Fibroblast of lung (primary cell): ENCODE measurements around the gene CEACAM5. TPM values are rescaled to one million over a fixed set of nuclear protein-coding genes. Genes with fewer than 3 reads are reported as not detected.

Source experiments
- DNase-seq, 2 donors: peaks; one replicate each; pipeline versions ENCODE4 v3.0.0 to v3.0.0-alpha.2; 2010; ENCODE audit warnings: low read depth in 2 of 2
- H2AFZ ChIP-seq: 2 replicates; pipeline ENCODE4 v1.5.1; 2012; ENCODE audit warnings: low read length, control low read depth, inconsistent platforms
- H3K27ac ChIP-seq: 2 replicates; pipeline ENCODE4 v1.5.1; 2011; ENCODE audit warnings: low read length, control low read depth; ENCODE audit not compliant: insufficient read depth
- H3K27me3 ChIP-seq: 2 replicates; pipeline ENCODE4 v1.5.1; 2011; ENCODE audit warnings: mild to moderate bottlenecking, low read length; ENCODE audit not compliant: control insufficient read depth, insufficient read depth
- H3K36me3 ChIP-seq: 2 replicates; pipeline ENCODE4 v1.5.1; 2011; ENCODE audit warnings: low read length; ENCODE audit not compliant: control insufficient read depth, insufficient read depth
- H3K4me1 ChIP-seq: 2 replicates; pipeline ENCODE4 v1.5.1; 2011; ENCODE audit warnings: low read length; ENCODE audit not compliant: control insufficient read depth, insufficient read depth; ENCODE audit errors: extremely low read depth
- H3K4me2 ChIP-seq: 2 replicates; pipeline ENCODE4 v1.5.1; 2011; ENCODE audit warnings: low read length, control low read depth; ENCODE audit not compliant: insufficient read depth; ENCODE audit errors: extremely low read depth
- H3K4me3 ChIP-seq, 4 experiments: fragments of 200-600 bp in 1 of 4; sonication (generic) in 1 of 4; replicated peaks in 1 of 4; 2 replicates each; pipeline ENCODE4 v1.5.1; 2011 to 2016; ENCODE audit warnings: low read length in 4 of 4, low read depth in 3 of 4, mild to moderate bottlenecking in 3 of 4, control low read depth in 2 of 4, inconsistent platforms in 1 of 4, mixed read lengths in 1 of 4; ENCODE audit not compliant: insufficient read depth in 1 of 4; ENCODE audit errors: control extremely low read depth in 1 of 4
- H3K79me2 ChIP-seq: 2 replicates; pipeline ENCODE4 v1.5.1; 2012; ENCODE audit warnings: mild to moderate bottlenecking, low read length, inconsistent platforms; ENCODE audit not compliant: control insufficient read depth, insufficient read depth
- H3K9ac ChIP-seq: 2 replicates; pipeline ENCODE4 v1.5.1; 2011; ENCODE audit warnings: mild to moderate bottlenecking, low read length, control low read depth; ENCODE audit not compliant: insufficient read depth
- H3K9me3 ChIP-seq: 2 replicates; pipeline ENCODE4 v1.5.1; 2012; ENCODE audit warnings: low read depth, low read length; ENCODE audit not compliant: control insufficient read depth, insufficient read depth
- H4K20me1 ChIP-seq: 2 replicates; pipeline ENCODE4 v1.5.1; 2011; ENCODE audit warnings: low read length; ENCODE audit not compliant: control insufficient read depth, insufficient read depth; ENCODE audit errors: extremely low read depth
- EZH2 ChIP-seq: IDR thresholded peaks from 2 replicates; pipeline ENCODE4 v1.5.1; 2012; ENCODE audit warnings: low read length, control low read depth, mild to moderate bottlenecking; ENCODE audit errors: missing control alignments
- polyA plus RNA-seq, 2 donors: library from polyadenylated mRNA; depleted of rRNA in 1 of 2; stranded (reverse) in 1 of 2; unstranded in 1 of 2; fragments of >200 nt; gene quantifications; 2 replicates each; pipeline ENCODE4 v1.2.1, GENCODE V29; 2011 to 2012; ENCODE audit warnings: missing spikeins in 1 of 2
- total RNA-seq: library from RNA; depleted of rRNA; stranded (reverse); fragments of >200 nt; gene quantifications from 2 replicates; pipeline ENCODE4 v1.2.1, GENCODE V29; 2014
- TF ChIP-seq, protein P1 (sequence below), 2 donors: IDR thresholded peaks in 1 of 2; conservative IDR thresholded peaks in 1 of 2; 1 replicate in 1 of 2; 2 replicates in 1 of 2; pipeline ENCODE4 v1.5.1; 2011 to 2012; ENCODE audit warnings: low read length in 2 of 2, control low read depth in 1 of 2, inconsistent platforms in 1 of 2, low read depth in 1 of 2, mild to moderate bottlenecking in 1 of 2

The CEACAM5 gene
- total and polyA plus RNA-seq, 2 donors (not counting 1 experiment from before 2014, with no cell fraction given), result not detected

DNA sequence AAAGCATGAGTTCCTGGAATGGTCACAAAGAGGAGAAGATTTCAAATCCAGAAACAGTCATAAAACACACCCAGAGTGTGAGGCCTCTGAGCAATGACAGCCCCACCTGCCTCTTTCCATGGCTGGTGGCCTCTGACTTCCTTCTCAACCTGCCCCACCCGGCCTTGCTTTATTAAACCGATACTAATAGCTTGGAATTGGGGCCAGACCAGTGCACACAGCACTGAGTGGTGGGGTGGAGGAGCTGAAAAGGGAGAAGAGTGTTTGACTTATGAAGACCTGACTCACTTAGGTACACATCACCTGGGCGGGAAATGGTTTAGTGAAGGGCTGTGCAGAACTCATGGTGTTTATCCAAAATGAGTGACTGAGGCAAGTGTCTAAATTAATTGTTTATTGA, 26.2 kb downstream of the CEACAM5 start:
- no peak overlapping the region for H2AFZ ChIP-seq
- no peak for TF ChIP-seq EZH2
- TF ChIP-seq, protein P1, sequence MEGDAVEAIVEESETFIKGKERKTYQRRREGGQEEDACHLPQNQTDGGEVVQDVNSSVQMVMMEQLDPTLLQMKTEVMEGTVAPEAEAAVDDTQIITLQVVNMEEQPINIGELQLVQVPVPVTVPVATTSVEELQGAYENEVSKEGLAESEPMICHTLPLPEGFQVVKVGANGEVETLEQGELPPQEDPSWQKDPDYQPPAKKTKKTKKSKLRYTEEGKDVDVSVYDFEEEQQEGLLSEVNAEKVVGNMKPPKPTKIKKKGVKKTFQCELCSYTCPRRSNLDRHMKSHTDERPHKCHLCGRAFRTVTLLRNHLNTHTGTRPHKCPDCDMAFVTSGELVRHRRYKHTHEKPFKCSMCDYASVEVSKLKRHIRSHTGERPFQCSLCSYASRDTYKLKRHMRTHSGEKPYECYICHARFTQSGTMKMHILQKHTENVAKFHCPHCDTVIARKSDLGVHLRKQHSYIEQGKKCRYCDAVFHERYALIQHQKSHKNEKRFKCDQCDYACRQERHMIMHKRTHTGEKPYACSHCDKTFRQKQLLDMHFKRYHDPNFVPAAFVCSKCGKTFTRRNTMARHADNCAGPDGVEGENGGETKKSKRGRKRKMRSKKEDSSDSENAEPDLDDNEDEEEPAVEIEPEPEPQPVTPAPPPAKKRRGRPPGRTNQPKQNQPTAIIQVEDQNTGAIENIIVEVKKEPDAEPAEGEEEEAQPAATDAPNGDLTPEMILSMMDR (conservative IDR thresholded peaks at IDR 0.05 in 1 of 2, IDR thresholded peaks at IDR 0.05 in 1 of 2; ENCODE audit: low read depth in 1 of 2, low read length in 2 of 2), result no peak
- H3K4me2 ChIP-seq, result no peak overlapping the region
- H3K27ac ChIP-seq, result no peak overlapping the region
- no peaks in the 10 kb centered on the region for H3K36me3 ChIP-seq
- no peak for DNase-seq
- no peaks in the 10 kb centered on the region for H3K27me3 ChIP-seq
- no peak overlapping the region for H3K9ac ChIP-seq
- no peaks in the 10 kb centered on the region for H4K20me1 ChIP-seq
- H3K4me1 ChIP-seq, result no peaks in the 10 kb centered on the region
- H3K9me3 ChIP-seq, result no peaks in the 10 kb centered on the region
- H3K79me2 ChIP-seq, result no peaks in the 10 kb centered on the region
- no peak overlapping the region for H3K4me3 ChIP-seq

DNA sequence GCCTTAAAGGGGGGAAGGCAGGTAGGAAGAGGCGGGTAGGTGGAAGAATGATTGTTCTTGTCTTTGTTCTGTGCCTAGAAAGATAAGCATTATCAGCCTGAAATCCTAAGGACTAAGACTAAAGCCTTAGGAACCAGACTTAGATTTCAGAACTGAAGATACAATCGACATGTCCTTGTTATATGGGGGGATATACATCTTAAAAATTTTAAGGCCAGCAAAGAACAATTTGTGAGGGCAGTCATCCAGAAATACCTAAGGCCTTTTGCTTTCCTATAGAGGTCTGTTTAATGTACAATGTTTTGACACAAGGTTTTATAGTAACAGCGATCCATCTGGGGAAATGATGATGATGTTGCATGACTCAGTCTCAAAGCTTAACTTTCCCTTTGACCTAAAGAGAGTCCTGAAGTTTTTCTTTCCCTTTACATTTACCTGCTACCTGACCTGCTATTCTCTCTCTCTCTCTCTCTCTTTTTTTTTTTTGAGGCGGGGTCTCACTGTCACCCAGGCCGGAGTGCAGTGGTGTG, 26.7 kb downstream of the CEACAM5 start:
- no peak for TF ChIP-seq EZH2
- TF ChIP-seq, protein P1 (conservative IDR thresholded peaks at IDR 0.05 in 1 of 2, IDR thresholded peaks at IDR 0.05 in 1 of 2; ENCODE audit: low read depth in 1 of 2, low read length in 2 of 2), result no peak

DNA sequence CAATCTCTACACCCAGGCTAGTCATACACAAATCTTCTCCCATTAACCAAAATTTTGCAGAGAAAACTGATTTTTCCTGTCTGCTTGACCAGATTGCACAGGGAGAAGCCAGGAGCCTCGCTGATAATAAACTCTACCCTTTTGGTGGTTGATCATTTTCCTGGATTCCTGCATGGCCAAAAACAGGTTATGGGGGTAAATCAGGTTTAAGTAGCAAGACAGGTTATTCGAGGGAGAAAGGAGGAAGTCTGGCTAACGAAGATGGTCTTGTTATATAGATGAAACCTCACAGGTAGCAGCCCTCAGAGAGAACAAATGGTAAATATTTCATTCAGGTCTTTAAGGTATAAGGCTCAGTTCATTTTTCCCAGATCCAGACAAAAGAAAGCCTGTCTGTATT, 30.9 kb downstream of the CEACAM5 start:
- Histone ChIP-seq H3K4me3 (no peak overlapping the region), H3K27me3 (no peaks in the 10 kb centered on the region)

More for the DNA sequence above, 26.7 kb downstream of the CEACAM5 start:
- no peak for DNase-seq
- H3K27ac ChIP-seq, result no peak overlapping the region
- no peaks in the 10 kb centered on the region for H3K27me3 ChIP-seq
- no peaks in the 10 kb centered on the region for H4K20me1 ChIP-seq
- no peaks in the 10 kb centered on the region for H3K9me3 ChIP-seq
- no peak overlapping the region for H3K9ac ChIP-seq
- no peak overlapping the region for H3K4me2 ChIP-seq
- no peak overlapping the region for H2AFZ ChIP-seq
- no peaks in the 10 kb centered on the region for H3K36me3 ChIP-seq
- H3K79me2 ChIP-seq, result no peaks in the 10 kb centered on the region
- no peak overlapping the region for H3K4me3 ChIP-seq
- H3K4me1 ChIP-seq, result no peaks in the 10 kb centered on the region

More for the DNA sequence above, 30.9 kb downstream of the CEACAM5 start:
- no peaks in the 10 kb centered on the region for H3K79me2 ChIP-seq
- no peak overlapping the region for H3K4me2 ChIP-seq
- H3K4me1 ChIP-seq, result no peaks in the 10 kb centered on the region
- no peak overlapping the region for H3K9ac ChIP-seq
- no peaks in the 10 kb centered on the region for H4K20me1 ChIP-seq
- H3K36me3 ChIP-seq, result no peaks in the 10 kb centered on the region
- DNase-seq, result no peak
- H2AFZ ChIP-seq, result no peak overlapping the region
- H3K27ac ChIP-seq, result no peak overlapping the region
- no peak for TF ChIP-seq EZH2
- TF ChIP-seq, protein P1 (conservative IDR thresholded peaks at IDR 0.05 in 1 of 2, IDR thresholded peaks at IDR 0.05 in 1 of 2; ENCODE audit: low read depth in 1 of 2, low read length in 2 of 2), result no peak
- H3K9me3 ChIP-seq, result no peaks in the 10 kb centered on the region
